Measurements from ENCODE around the gene PDE4B.
"Not testable (repeated sequence)": the region's sequence is repeated elsewhere in the genome, so short reads cannot be mapped to it uniquely, and the experiment has no call there.

PDE4B gene

GRCh38 chr1:66044912-66045311 lies 252.2 kb downstream of the PDE4B start:
- DNase-seq (ENCODE audit: low spot score) (no peak), FAIRE-seq (no peak)

GRCh38 chr1:66046415-66046814 lies 253.7 kb downstream of the PDE4B start:
- no peak for FAIRE-seq

GRCh38 chr1:66048011-66048410 lies 255.3 kb downstream of the PDE4B start:
- no peak for DNase-seq (ENCODE audit: low spot score)

More at GRCh38 chr1:66046415-66046814, 253.7 kb downstream of the PDE4B start:
- DNase-seq (ENCODE audit: low spot score) = no peak

GRCh38 chr1:66050123-66050522 lies 257.4 kb downstream of the PDE4B start:
- no peak for FAIRE-seq

More at GRCh38 chr1:66048011-66048410, 255.3 kb downstream of the PDE4B start:
- FAIRE-seq = no peak

GRCh38 chr1:66050633-66051032 lies 257.9 kb downstream of the PDE4B start:
- DNase-seq (ENCODE audit: low spot score) = no peak
- no peak for FAIRE-seq

More at GRCh38 chr1:66050123-66050522, 257.4 kb downstream of the PDE4B start:
- DNase-seq (ENCODE audit: low spot score) = no peak

GRCh38 chr1:66055092-66055491 lies 262.4 kb downstream of the PDE4B start:
- no peak for FAIRE-seq

GRCh38 chr1:66057448-66057847 lies 264.8 kb downstream of the PDE4B start:
- DNase-seq (ENCODE audit: low spot score); FAIRE-seq: not testable (repeated sequence)

More at GRCh38 chr1:66055092-66055491, 262.4 kb downstream of the PDE4B start:
- DNase-seq (ENCODE audit: low spot score) = no peak

- no peak for FAIRE-seq
- no peak for DNase-seq (ENCODE audit: low spot score)
Observed at GRCh38 chr1:66058558-66058957, 265.9 kb downstream of the PDE4B start.

- not testable (repeated sequence) for FAIRE-seq; DNase-seq (ENCODE audit: low spot score)
Observed at GRCh38 chr1:66067219-66067618, 274.5 kb downstream of the PDE4B start.

GRCh38 chr1:66069976-66070876 lies 277.5 kb downstream of the PDE4B start:
- FAIRE-seq (no peak), DNase-seq (ENCODE audit: low spot score) (no peak)

- FAIRE-seq (no peak), DNase-seq (ENCODE audit: low spot score) (no peak)
Observed at GRCh38 chr1:66073388-66073787, 280.7 kb downstream of the PDE4B start.

- FAIRE-seq = no peak
- no peak for DNase-seq (ENCODE audit: low spot score)
Observed at GRCh38 chr1:66074147-66074546, 281.5 kb downstream of the PDE4B start.

GRCh38 chr1:66078412-66078811 lies 285.7 kb downstream of the PDE4B start:
- FAIRE-seq (no peak), DNase-seq (ENCODE audit: low spot score) (no peak)

GRCh38 chr1:66083003-66083402 lies 290.3 kb downstream of the PDE4B start:
- FAIRE-seq (no peak), DNase-seq (ENCODE audit: low spot score) (no peak)

GRCh38 chr1:66084442-66084841 lies 291.7 kb downstream of the PDE4B start:
- no peak for FAIRE-seq
- no peak for DNase-seq (ENCODE audit: low spot score)

- no peak for DNase-seq (ENCODE audit: low spot score)
- FAIRE-seq = no peak
Observed at GRCh38 chr1:66085600-66085999, 292.9 kb downstream of the PDE4B start.

GRCh38 chr1:66088787-66089186 lies 296.1 kb downstream of the PDE4B start:
- DNase-seq (ENCODE audit: low spot score) (no peak), FAIRE-seq (no peak)

GRCh38 chr1:66090859-66091457 lies 298.3 kb downstream of the PDE4B start:
- DNase-seq (ENCODE audit: low spot score) = no peak
- FAIRE-seq = no peak

GRCh38 chr1:66095190-66095589 lies 302.5 kb downstream of the PDE4B start:
- DNase-seq (ENCODE audit: low spot score) (no peak), FAIRE-seq (no peak)

- not testable (repeated sequence) for DNase-seq (ENCODE audit: low spot score); FAIRE-seq
Observed at GRCh38 chr1:66100959-66101358, 308.3 kb downstream of the PDE4B start.

GRCh38 chr1:66104076-66104475 lies 311.4 kb downstream of the PDE4B start:
- not testable (repeated sequence) for FAIRE-seq; DNase-seq (ENCODE audit: low spot score)

- no peak for FAIRE-seq
- no peak for DNase-seq (ENCODE audit: low spot score)
Observed at GRCh38 chr1:66108624-66109023, 315.9 kb downstream of the PDE4B start.

Data from RCC 7860 (cell line).